HG03159 (cell line): ENCODE measurements around the gene FNIP2.
"Not testable (repeated sequence)": the region's sequence is repeated elsewhere in the genome, so short reads cannot be mapped to it uniquely, and the experiment has no call there.

Experiments
- ATAC-seq: cut with Tn5 transposase; IDR thresholded peaks from one replicate; pipeline ENCODE4 v1.9.1; 2021; ENCODE audit warnings: mild to moderate bottlenecking, moderate library complexity; ENCODE audit not compliant: unreplicated experiment

The FNIP2 gene

GRCh38 chr4:158768555-158769174, at the start of gene FNIP2:
Gene FNIP2, plus strand, starts transcription at chr4:158769026. Its CDS starts 187 bp downstream, at chr4:158769213.
- ATAC-seq = peak; percentile 79

- ATAC-seq = no peak
These were observed 47.1 kb upstream of the FNIP2 start for GRCh38 chr4:158721680-158722079.

- peak; percentile 10 for ATAC-seq
These were observed 46.4 kb upstream of the FNIP2 start for GRCh38 chr4:158722291-158722916.

GRCh38 chr4:158722917-158723793, 45.7 kb upstream of the FNIP2 start, which contains the start of gene PPID:
Gene PPID, minus strand, starts transcription at chr4:158723396. Its CDS starts 108 bp downstream, at chr4:158723288.
- peak; percentile 98 for ATAC-seq

- ATAC-seq = no peak
These were observed 44.2 kb upstream of the FNIP2 start for GRCh38 chr4:158724637-158725036.

- ATAC-seq = no peak
These were observed 42.2 kb upstream of the FNIP2 start for GRCh38 chr4:158726633-158727032.

GRCh38 chr4:158728236-158728635, 40.6 kb upstream of the FNIP2 start:
- ATAC-seq = no peak

- peak; percentile 65 for ATAC-seq
These were observed 38.9 kb upstream of the FNIP2 start for GRCh38 chr4:158729716-158730559.

- no peak for ATAC-seq
These were observed 30.0 kb upstream of the FNIP2 start for GRCh38 chr4:158738866-158739265.

- no peak for ATAC-seq
These were observed 29.2 kb upstream of the FNIP2 start for GRCh38 chr4:158739600-158739999.

GRCh38 chr4:158741326-158742021, 27.4 kb upstream of the FNIP2 start:
- no peak for ATAC-seq

GRCh38 chr4:158746537-158746936, 22.3 kb upstream of the FNIP2 start:
- not testable (repeated sequence) for ATAC-seq

GRCh38 chr4:158750379-158750778, 18.4 kb upstream of the FNIP2 start:
- no peak for ATAC-seq

- no peak for ATAC-seq
These were observed 14.2 kb upstream of the FNIP2 start for GRCh38 chr4:158754385-158755180.

GRCh38 chr4:158755819-158756218, 13.0 kb upstream of the FNIP2 start:
- not testable (repeated sequence) for ATAC-seq

GRCh38 chr4:158756588-158756987, 12.2 kb upstream of the FNIP2 start:
- no peak for ATAC-seq

- ATAC-seq = no peak
These were observed 10.7 kb upstream of the FNIP2 start for GRCh38 chr4:158758142-158758541.

GRCh38 chr4:158758703-158759102, 10.1 kb upstream of the FNIP2 start:
- ATAC-seq = no peak

- not testable (repeated sequence) for ATAC-seq
These were observed 9.3 kb upstream of the FNIP2 start for GRCh38 chr4:158759539-158759938.
